ENCODE results near the gene INTS12.

The INTS12 gene

DNA sequence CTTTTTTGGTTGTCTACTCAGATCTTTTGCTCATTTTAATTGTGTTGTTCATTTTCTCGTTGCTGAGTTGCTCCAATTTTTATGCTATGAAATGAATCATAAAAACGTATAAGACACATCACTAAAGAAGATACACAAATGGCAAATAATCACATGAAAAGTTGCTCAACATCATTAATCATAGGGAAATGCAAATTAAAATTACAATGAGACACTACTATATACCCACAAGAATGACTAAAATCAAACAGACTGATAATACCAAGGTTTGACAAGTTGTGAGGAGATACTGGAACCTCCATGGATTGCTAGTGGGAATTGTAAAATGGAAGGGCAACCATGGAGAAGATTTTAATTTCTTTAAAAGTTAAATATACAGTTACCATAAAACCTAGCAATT is 17.1 kb upstream of the INTS12 start:
- H3K4me3 ChIP-seq (replicated peaks; ENCODE audit: low read depth, low read length), result no peak overlapping the region
- no peak for DNase-seq (ENCODE audit: extremely low read depth, low read depth)
- TF ChIP-seq CTCF (IDR thresholded peaks at IDR 0.05; ENCODE audit: low read depth, low read length, missing control alignments), result no peak

GRCh38 chr4:105719204-105719603 is 10.7 kb upstream of the INTS12 start:
- TF ChIP-seq CTCF (IDR thresholded peaks at IDR 0.05; ENCODE audit: low read depth, low read length, missing control alignments), result no peak
- DNase-seq (ENCODE audit: extremely low read depth, low read depth), result no peak
- no peak overlapping the region for H3K4me3 ChIP-seq (replicated peaks; ENCODE audit: low read depth, low read length)

DNA sequence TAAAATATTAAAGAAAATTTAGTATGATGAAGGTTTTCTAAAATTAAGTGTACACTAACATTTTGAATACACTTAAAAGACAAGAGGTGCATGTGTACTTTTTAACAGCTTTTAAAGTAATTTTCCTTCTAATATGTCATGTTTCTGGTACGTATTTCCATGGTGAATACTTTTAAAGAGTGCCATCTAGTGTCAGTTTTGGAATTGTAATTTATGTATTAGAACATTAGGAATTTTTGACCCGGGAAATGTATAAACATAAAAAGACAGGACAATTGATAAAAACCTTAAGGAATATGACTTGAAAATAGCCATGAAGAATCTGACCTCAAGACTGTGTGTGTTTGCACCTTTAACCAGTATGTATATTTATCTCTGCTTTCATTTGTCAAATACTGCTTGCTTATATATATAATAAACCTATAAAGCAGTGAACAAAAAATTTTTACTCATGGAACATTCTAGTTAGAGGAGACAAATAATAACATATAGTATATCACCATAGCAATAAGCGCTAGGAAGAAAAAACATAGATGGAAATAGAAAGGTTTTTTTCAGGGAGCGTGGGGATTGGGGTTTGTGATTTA is 7.3 kb upstream of the INTS12 start:
- TF ChIP-seq CTCF (IDR thresholded peaks at IDR 0.05; ENCODE audit: low read depth, low read length, missing control alignments), result peak; percentile 23
- no peak overlapping the region for H3K4me3 ChIP-seq (replicated peaks; ENCODE audit: low read depth, low read length)
- no peak for DNase-seq (ENCODE audit: extremely low read depth, low read depth)

DNA sequence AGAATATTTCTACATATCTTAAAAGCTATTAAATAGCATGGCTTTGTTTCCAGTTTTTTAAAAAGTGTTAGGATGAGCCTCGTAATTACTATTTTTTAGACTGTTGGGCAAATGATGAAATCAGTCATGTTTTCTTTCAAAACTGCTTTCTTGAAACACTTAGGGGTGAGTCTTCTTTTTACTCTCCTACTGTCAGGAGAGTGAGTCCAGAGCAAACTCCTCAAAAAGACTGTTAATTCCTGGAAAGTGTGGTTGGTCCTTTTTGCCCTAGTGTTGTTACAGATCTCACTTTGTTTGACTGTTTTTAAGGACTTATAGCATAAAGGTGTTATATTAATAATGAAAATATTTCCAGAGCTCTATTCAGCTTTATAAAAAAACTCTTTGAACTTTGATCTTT is 6.4 kb upstream of the INTS12 start:
- DNase-seq (ENCODE audit: extremely low read depth, low read depth), result no peak
- TF ChIP-seq CTCF (IDR thresholded peaks at IDR 0.05; ENCODE audit: low read depth, low read length, missing control alignments), result no peak
- H3K4me3 ChIP-seq (replicated peaks; ENCODE audit: low read depth, low read length), result no peak overlapping the region

- DNase-seq (ENCODE audit: extremely low read depth, low read depth), result no peak
- no peak for TF ChIP-seq CTCF (IDR thresholded peaks at IDR 0.05; ENCODE audit: low read depth, low read length, missing control alignments)
- H3K4me3 ChIP-seq (replicated peaks; ENCODE audit: low read depth, low read length), result no peak overlapping the region
Measured at GRCh38 chr4:105714071-105714521, 5.6 kb upstream of the INTS12 start.

GRCh38 chr4:105712766-105713165 is 4.3 kb upstream of the INTS12 start:
- no peak for TF ChIP-seq CTCF (IDR thresholded peaks at IDR 0.05; ENCODE audit: low read depth, low read length, missing control alignments)
- no peak overlapping the region for H3K4me3 ChIP-seq (replicated peaks; ENCODE audit: low read depth, low read length)
- no peak for DNase-seq (ENCODE audit: extremely low read depth, low read depth)

- TF ChIP-seq CTCF (IDR thresholded peaks at IDR 0.05; ENCODE audit: low read depth, low read length, missing control alignments), result no peak
- no peak for DNase-seq (ENCODE audit: extremely low read depth, low read depth)
- peak overlapping the region; percentile 61; the same call in 1 of the 2 replicates for H3K4me3 ChIP-seq (replicated peaks; ENCODE audit: low read depth, low read length)
Measured at GRCh38 chr4:105710678-105711077, 2.2 kb upstream of the INTS12 start.
